ENCODE results near the gene ITCH. TPM values are rescaled to one million over a fixed set of nuclear protein-coding genes. Genes with fewer than 3 reads are reported as not detected.

ITCH gene
- total and polyA plus RNA-seq, 9 of the 15 experiments (the other 6 are each of a cell fraction or from before 2014, with no cell fraction given), result 7.5 to 53.0 (median 22.9) TPM

- no peak for TF ChIP-seq POLR2AphosphoS5 (IDR thresholded peaks at IDR 0.05; ENCODE audit: control insufficient read depth, insufficient read depth, low read depth, low read length)
- no peak for TF ChIP-seq ZBTB1 (CRISPR knock-in tag; IDR thresholded peaks at IDR 0.05; ENCODE audit: borderline replicate concordance, low read depth)
- 0 out of 2 replicates have a peak, but pooled peaks have one; percentile 17 for TF ChIP-seq ZNF143 (CRISPR knock-in tag; IDR thresholded peaks at IDR 0.05)
- TF ChIP-seq PURB (CRISPR knock-in tag; IDR thresholded peaks at IDR 0.05; ENCODE audit: low read depth), result no peak
- no peak for TF ChIP-seq KLF16 (IDR thresholded peaks at IDR 0.05)
- TF ChIP-seq ZFX (CRISPR knock-in tag; IDR thresholded peaks at IDR 0.05), result no peak
- TF ChIP-seq KHSRP (IDR thresholded peaks at IDR 0.05), result no peak
- TF ChIP-seq THRAP3 (IDR thresholded peaks at IDR 0.05; ENCODE audit: borderline replicate concordance), result no peak
- no peak for TF ChIP-seq EHMT2 (IDR thresholded peaks at IDR 0.05)
- no peak for TF ChIP-seq ZNF639 (CRISPR knock-in tag; conservative IDR thresholded peaks at IDR 0.05 in 1 of 2, IDR thresholded peaks at IDR 0.05 in 1 of 2)
- TF ChIP-seq ZBTB49 (CRISPR knock-in tag; IDR thresholded peaks at IDR 0.05; ENCODE audit: borderline replicate concordance), result no peak
- TF ChIP-seq NEUROD1 (IDR thresholded peaks at IDR 0.05; ENCODE audit: borderline replicate concordance, low read depth, low read length, partially characterized antibody), result peak; percentile 29
- TF ChIP-seq MYNN (IDR thresholded peaks at IDR 0.05), result no peak
- no peak for TF ChIP-seq MYNN (CRISPR knock-in tag; IDR thresholded peaks at IDR 0.05)
- TF ChIP-seq MEIS2 (IDR thresholded peaks at IDR 0.05; ENCODE audit: partially characterized antibody), result peak; percentile 29
Observed at GRCh38 chr20:34522969-34523871, 160.1 kb downstream of the ITCH start (continued).
